Measurements from ENCODE around the gene MOB3A. TPM values are rescaled to one million over a fixed set of nuclear protein-coding genes. Genes with fewer than 3 reads are reported as not detected.

The MOB3A gene
- total RNA-seq, 2 experiments from 2014 or later, result 96.4 to 97.3 TPM

GRCh38 chr19:2037651-2038255, 58.4 kb downstream of the MOB3A start:
- no peak overlapping the region for H3K27ac ChIP-seq (ENCODE audit: low read depth in 1 of 2, low read length in 2 of 2)
- Mint-ChIP-seq H3K27me3 (no peaks in the 10 kb centered on the region), H3K4me1 (ENCODE audit: low read depth) (peaks cover 24% of the 10 kb centered on the region), H3K36me3 (ENCODE audit: low read depth) (peaks cover 30% of the 10 kb centered on the region), H3K4me3 (peak overlapping the region; percentile 42), H3K9me3 (no peaks in the 10 kb centered on the region), H3K27ac (peak overlapping the region; percentile 75)
- peaks cover 58% of the 10 kb centered on the region for H3K4me1 ChIP-seq (ENCODE audit: insufficient read depth, low read length)
- H3K4me3 ChIP-seq (ENCODE audit: low read length), result no peak overlapping the region
- CTCF ChIA-PET, result no interaction called here
- H3K9me3 ChIP-seq (ENCODE audit: control insufficient read depth in 1 of 2, insufficient read depth in 1 of 2, low read length in 2 of 2), result peaks cover 0 to 20% of the 10 kb centered on the region in 2 experiments
- POLR2A ChIA-PET, result interaction anchor here (1.1 kb wide), 1 partner anchor 10 kb away, joined by 4 read pairs; no protein-coding TSS in a partner anchor
- ATAC-seq (ENCODE audit: poor library complexity), result no peak
- no peak for TF ChIP-seq CTCF (IDR thresholded peaks at IDR 0.05)
- H3K27me3 ChIP-seq (ENCODE audit: control insufficient read depth in 1 of 2, insufficient read depth in 2 of 2, low read length in 2 of 2), result no peaks in the 10 kb centered on the region
- H3K36me3 ChIP-seq (ENCODE audit: insufficient read depth, low read length), result peaks cover 43% of the 10 kb centered on the region
- intact Hi-C loops (cut with DNase I, micrococcal nuclease), result no loop called here
- DNase-seq, result peak in 1 of 14 experiments; percentile 23

- ATAC-seq (ENCODE audit: poor library complexity) (no peak), DNase-seq (peak in 1 of 14 experiments; percentile 21)
- no peak overlapping the region for H3K27ac Mint-ChIP-seq
- peaks cover 36% of the 10 kb centered on the region for H3K4me1 Mint-ChIP-seq (ENCODE audit: low read depth)
- peaks cover 21% of the 10 kb centered on the region for H3K36me3 Mint-ChIP-seq (ENCODE audit: low read depth)
- H3K4me3 Mint-ChIP-seq, result no peak overlapping the region
- Histone ChIP-seq H3K27ac (ENCODE audit: low read depth in 1 of 2, low read length in 2 of 2) (no peak overlapping the region), H3K4me1 (ENCODE audit: insufficient read depth, low read length) (peaks cover 60% of the 10 kb centered on the region), H3K9me3 (ENCODE audit: control insufficient read depth in 1 of 2, insufficient read depth in 1 of 2, low read length in 2 of 2) (peaks cover 0 to 20% of the 10 kb centered on the region in 2 experiments), H3K4me3 (ENCODE audit: low read length) (no peak overlapping the region), H3K36me3 (ENCODE audit: insufficient read depth, low read length) (peaks cover 36% of the 10 kb centered on the region), H3K27me3 (ENCODE audit: control insufficient read depth in 1 of 2, insufficient read depth in 2 of 2, low read length in 2 of 2) (no peaks in the 10 kb centered on the region)
- no peak for TF ChIP-seq CTCF (IDR thresholded peaks at IDR 0.05)
- POLR2A ChIA-PET, result interaction anchor here (0.8 kb wide), 1 partner anchor 16 kb away, joined by 3 read pairs; no protein-coding TSS in a partner anchor
- no peaks in the 10 kb centered on the region for H3K9me3 Mint-ChIP-seq
- CTCF ChIA-PET, result no interaction called here
- intact Hi-C loops (cut with DNase I, micrococcal nuclease), result no loop called here
- no peaks in the 10 kb centered on the region for H3K27me3 Mint-ChIP-seq
Measured at GRCh38 chr19:2036424-2036823, 59.7 kb downstream of the MOB3A start.

GRCh38 chr19:2035590-2035991, 60.5 kb downstream of the MOB3A start:
- Mint-ChIP-seq H3K4me1 (ENCODE audit: low read depth) (peaks cover 38% of the 10 kb centered on the region), H3K9me3 (no peaks in the 10 kb centered on the region), H3K27ac (peak overlapping the region; percentile 81), H3K4me3 (no peak overlapping the region), H3K36me3 (ENCODE audit: low read depth) (peaks cover 21% of the 10 kb centered on the region), H3K27me3 (no peaks in the 10 kb centered on the region)
- Histone ChIP-seq H3K27me3 (ENCODE audit: control insufficient read depth in 1 of 2, insufficient read depth in 2 of 2, low read length in 2 of 2) (no peaks in the 10 kb centered on the region), H3K36me3 (ENCODE audit: insufficient read depth, low read length) (peaks cover 28% of the 10 kb centered on the region), H3K4me3 (ENCODE audit: low read length) (no peak overlapping the region), H3K4me1 (ENCODE audit: insufficient read depth, low read length) (peaks cover 53% of the 10 kb centered on the region), H3K27ac (ENCODE audit: low read depth in 1 of 2, low read length in 2 of 2) (no peak overlapping the region), H3K9me3 (ENCODE audit: control insufficient read depth in 1 of 2, insufficient read depth in 1 of 2, low read length in 2 of 2) (peaks cover 0 to 20% of the 10 kb centered on the region in 2 experiments)
- no peak for TF ChIP-seq CTCF (IDR thresholded peaks at IDR 0.05)
- ATAC-seq (ENCODE audit: poor library complexity) (no peak), DNase-seq (peak in 1 of 14 experiments; percentile 32)
- ChIA-PET POLR2A (interaction anchor here (1.6 to 2.4 kb wide), 3 partner anchors 8 to 48 kb away, joined by 3 to 7 read pairs (median 6); no protein-coding TSS in a partner anchor), CTCF (no interaction called here)
- intact Hi-C loops (cut with DNase I, micrococcal nuclease), result no loop called here
